ENCODE measurements around the gene PPM1F.
"Not testable (repeated sequence)": the region's sequence is repeated elsewhere in the genome, so short reads cannot be mapped to it uniquely, and the experiment has no call there.

PPM1F gene

DNA sequence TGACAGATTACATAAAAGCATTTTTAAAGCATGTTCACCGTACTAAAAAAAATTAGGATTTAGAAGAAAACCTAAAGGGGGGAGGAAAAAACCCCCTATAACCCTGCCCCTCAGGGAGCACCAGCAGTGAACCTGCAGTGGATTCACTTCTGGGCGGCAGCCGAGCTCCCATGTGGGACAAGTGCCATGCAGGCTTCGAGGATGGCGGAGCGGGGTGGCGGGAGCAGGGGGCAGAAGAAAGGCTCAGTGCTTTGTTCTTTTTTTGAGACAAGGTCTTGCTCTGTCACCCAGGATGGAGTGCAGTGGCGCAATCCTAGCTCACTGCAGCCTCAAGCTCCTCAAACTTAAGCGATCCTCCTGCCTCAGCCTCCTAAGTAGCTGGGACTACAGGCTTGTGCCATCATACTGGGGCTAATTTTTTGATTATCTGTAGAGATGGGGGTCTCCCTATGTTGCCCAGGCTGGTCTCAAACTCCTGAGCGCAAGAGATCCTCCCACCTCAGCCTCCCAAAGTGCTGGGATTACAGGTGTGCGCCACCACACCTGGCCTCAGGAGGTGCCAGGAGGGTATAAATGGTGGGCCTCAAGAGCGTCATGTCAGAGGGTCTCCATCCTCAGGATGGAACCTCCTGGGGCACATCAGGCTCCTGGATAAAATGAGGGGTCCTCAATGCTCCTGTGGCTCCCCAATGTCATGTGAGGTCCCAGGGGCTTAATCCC, 34.0 kb downstream of the PPM1F start:
- no peak for DNase-seq

DNA sequence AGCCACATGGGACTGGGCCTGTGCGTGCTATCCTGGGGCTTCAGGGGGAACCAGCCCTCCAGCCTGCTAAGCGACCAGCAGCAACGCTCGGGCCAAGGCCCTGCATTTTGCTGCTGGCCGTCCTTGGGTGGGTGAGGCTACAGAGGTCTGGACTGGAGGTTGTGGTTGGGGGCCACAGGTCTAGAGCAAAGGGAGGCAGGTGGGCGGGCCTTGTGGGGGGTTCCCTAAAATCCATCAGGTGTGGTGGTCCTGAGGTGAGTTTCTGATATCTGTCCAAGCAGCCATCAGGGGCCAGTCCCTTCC, 34.7 kb downstream of the PPM1F start:
- no peak for DNase-seq

DNA sequence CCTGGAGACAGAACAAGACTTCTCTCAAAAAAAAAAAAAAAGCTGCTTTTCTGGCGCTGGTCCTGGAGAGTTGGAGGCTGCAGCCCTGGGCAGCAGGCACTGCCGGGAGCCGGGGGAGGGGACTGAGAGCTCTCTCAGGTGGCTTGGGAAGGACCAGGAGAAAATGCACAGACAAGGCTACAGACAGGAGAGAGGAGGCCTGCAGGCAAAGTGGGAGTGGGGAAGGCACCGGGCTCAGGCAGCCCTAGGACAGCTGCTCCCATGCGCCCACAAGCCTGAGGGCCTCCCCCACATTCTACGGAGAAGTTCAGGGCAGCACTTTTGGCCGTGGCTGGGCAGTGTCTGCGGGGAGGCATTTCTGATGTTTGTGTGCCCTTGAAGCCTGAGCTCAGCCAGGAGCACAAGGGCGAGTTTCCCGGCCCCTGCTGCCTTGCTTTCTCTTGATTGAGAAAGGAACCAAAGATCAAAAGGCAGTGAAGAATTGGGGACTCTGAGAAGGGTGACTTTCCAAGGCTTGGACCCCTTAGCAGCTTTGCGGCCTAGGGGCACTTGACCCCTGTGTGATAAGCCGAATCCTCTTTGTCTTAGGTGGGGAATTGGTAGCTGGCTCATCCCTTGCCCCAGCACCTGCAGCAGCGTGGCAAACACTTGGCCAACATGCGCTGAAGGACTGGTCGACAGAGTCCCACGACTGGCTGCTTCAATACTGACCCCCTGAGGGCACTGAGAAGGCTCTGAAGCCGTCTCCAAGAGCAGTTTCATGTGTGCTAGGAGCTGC, 35.3 kb downstream of the PPM1F start:
- DNase-seq = no peak

DNA sequence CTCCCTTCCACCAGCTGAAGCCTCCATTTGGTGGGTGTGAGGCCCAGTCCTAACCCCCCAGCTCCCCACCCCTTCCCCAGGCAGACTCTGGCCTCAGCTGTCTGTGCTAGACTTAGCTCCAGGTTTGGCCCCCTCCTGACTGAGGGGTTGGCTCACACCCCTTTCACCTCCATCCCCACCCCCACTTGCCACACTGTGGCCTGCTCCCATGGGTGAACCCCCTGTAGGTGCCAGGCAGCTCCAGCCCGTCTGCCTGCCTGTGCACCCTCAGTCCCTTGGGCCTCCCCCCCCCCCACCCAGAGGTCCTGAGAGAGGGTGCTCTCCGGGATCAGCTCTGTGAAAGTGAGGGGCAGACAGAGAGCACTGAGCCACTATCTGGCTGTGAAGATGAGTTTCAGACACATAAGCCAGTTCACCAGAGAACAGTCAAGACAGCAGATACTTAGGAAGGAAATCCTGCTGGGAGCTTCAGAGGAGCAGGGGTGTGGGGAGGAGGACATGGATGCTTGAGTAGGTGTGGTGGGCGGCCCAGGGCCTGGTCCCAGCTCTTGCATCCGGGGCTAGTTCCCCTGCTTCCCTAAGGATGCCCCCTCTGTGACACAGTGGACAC, 36.2 kb downstream of the PPM1F start:
- DNase-seq = no peak

DNA sequence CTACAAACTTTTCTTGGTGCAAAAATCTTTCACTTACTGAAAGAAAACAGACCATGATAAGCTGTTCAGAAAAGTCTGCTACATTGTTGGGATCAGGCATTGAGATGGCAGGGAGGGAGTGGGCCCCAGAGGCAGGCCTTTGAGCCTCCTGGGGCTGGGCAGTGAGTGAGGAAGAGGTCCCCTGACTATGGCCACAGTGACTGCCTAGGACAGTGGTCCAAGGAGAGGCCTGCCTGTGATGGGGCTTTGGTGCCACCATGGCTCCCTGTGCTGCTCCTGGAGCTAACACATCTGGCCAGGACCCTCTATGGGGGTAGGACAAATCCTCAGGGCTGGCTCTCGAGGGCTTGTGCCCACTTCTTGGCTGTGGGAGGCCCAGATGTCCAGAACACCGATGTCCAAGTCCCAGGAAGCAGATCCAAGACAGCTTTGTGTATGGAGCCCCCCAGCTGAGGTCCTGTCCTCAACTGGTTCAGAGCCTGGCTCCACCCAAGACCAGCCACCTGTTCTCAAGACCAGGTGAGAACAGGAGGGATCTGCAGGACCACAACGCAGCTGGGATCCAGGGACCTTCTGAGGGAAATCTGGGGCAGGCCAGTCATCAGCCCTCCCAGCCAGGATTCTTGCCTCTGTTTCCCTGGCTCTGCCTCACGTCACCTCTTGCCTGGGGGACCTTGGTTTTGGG, 36.9 kb downstream of the PPM1F start:
- DNase-seq = no peak

DNA sequence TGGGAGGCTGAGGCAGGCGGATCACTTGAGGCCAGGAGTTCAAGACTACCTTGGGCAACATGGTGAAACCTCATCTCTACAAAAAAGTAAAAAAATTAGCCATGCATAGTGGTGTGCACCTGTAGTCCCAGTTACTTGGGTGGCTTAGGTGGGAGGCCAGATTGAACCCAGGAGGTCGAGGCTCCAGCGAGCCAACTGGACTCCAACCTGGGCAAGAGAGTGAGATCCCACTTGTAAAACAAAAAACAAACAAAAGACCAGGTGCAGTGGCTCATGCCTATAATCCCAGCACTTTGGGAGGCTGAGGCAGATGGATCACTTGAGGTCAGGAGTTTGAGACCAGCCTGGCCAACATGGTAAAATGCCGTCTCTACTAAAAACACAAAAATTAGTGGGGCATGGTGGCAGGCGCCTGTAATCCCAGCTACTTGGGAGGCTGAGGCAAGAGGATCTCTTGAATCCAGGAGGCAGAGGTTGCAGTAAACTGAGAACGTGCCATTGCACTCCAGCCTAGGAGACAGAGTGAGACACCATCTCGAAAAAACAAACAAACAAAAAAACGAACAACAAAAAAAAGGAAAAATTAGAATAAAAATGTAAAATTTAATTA, 38.5 kb downstream of the PPM1F start:
- not testable (repeated sequence) for DNase-seq

DNA sequence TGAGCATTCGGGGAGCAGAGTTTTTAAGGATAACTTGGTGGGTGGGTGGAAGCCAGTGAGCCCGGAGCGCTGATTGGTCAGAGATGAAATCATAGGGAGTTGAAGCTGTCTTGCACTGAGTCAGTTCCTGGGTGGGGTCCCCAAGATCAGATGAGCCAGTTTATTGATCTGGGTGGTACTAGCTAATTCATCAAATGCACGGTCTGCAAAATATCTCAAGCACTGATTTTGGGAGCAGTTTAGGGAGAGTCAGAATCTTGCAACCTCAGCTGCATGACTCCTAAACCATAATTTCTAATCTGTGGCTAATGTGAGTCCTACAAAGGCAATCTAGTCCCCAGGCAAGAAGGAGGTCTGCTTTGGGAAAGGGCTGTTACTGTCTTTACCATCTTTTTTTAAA, 42.3 kb downstream of the PPM1F start:
- not testable (repeated sequence) for DNase-seq

DNA sequence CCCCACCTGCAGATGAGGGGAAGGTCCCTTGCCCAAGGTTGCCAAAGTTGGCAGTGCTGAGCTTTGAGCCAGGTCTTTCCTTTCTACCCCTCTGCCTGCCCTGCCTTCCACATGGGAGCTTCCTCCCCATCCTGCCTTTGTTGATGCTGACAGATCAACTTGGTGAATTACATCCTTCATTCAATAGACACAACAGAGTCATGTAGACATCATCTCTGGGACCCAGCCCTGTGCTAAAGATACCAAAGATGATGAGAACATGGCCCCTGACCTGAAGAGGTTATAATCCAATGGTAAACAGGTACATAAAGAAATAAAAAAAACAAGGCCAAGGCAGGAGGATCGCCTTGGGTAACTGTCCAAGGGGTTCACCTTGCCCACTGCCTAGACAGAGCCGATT, 42.8 kb downstream of the PPM1F start:
- no peak for DNase-seq

DNA sequence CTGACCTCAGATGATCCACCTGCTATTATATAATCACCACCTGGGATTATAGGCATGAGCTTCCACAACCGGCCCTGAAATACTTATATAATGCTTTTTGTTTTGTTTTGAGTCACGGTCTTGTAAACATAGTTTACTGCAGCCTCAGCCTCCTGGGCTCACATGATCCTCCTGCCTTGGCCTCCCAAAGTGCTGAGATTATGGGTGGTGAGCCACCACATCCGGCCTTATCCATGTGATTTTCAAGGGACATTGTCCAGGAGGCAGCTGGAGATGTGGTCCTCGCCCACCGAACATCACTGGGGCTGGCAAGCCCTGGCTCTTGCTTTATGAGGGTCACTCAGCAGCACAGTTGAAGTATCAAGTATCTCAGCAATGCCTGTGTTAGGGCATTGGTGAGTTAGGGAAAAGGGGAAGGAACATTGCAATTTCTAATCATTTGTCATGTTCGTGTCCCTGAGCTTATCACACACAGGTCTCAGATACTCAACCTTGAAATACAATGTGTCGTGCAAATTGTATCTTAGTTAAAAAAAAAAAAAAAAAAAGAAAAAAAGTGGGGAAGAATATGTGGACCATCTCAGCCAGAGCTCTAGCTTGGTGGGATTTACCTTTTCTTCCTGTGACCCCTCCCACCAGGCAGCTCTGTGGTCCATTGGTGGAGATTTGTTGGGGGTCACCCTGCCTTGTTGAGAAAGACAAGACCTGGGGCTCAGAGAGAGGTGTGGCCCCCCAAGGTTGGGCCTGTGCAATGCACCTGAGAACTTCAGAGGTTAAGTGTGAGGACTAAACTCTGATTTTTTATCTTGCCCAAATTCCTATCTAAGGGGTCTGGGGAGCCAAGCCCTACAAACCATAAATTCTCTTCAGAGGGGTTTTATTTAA, 44.8 kb downstream of the PPM1F start:
- DNase-seq = no peak

DNA sequence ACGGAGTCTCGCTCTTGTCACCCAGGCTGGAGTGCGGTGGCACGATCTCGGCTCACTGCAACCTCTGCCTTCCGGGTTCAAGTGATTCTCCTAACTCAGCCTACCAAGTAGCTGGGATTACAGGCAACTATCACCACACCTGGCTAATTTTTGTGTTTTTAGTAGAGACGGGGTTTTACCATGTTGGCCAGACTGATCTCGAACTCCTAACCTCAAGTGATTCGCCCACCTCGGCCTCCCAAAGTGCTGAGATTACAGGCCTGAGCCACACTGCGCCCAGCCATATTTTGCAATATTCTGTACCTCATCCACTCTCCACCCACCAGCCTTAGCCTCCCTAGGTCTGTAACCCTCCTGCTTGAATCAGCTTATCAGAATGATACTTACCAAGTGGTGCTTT, 47.4 kb downstream of the PPM1F start:
- not testable (repeated sequence) for DNase-seq

DNA sequence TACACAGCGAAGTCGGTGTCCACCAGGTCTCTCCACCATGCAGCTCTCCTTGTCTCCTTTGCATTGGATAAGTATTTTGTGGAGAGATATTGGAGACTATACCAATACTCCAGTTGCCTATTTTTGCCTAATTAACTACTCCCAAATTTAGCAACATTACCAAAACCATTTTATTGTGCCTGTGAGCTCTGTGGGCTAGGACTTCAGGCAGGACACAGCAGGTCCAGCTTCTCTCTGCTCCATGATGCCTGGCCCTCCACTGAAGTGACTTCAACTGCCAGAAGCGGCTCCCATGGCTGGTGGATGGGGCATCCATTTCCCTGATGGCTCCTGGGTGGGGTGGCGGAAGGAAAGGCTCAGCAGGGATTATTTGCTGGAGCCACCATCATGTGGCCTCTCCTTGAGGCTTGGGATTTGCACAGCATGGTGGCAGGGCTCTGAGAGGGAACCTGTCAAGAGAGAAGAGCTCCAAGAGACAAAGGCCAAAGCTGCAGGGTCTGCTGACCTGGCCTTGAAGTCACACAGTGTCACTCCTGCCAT, 48.3 kb downstream of the PPM1F start:
- DNase-seq = no peak

DNA sequence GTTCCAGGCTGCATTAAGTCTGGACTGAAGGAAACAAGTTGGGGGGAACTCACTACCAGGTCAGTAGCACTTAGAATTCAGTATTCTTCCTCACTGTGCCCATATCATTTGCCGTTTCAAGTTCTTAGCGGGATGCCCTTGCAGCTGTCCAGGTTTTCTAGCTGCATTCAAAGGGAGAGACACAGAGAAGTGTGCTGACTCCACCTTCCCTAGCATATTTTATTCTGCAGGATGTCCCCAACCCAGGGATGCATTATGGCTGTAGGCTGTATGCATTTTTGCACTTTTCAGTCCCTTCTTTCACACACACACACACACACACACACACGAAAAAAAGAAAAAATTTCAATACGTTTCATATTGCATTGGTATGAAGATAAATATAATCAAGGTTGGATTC, 49.4 kb downstream of the PPM1F start:
- DNase-seq = no peak

DNA sequence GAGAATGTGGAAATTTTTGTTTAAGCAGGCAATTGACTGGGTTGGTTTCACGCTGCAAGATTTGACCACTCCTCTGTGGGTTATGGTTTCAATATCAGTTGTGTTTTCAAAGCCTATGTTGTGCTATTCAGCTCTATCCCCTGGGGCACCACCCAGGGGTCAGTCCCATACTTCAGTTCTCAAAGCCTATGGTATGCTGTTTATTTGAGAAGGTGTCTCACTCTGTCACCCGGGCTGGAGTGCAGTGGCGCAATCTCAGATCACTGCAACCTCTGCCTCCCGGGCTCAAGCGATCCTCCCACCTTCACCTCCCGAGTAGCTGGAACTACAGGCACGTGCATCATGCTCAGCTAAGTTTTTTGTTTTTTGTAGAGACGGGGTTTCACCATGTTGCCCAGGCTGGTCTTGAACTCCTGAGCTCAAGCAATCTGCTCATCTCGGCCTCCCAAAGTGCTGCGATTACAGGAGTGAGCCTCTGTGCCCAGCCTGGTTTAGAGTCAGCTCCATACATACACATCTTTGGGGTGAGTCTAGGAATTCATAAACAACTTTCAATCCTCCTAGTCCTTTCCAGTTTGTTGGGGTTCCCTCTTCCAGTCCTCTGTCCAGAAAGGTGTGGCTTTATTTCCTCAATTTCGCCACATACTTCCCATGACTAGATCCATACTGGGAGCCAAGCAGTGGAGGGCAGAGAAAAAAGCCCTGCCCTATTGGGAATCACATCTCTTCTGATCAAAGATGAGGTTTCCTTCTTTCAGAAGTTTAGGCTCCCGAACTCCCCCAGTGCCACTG, 50.2 kb downstream of the PPM1F start:
- DNase-seq = no peak

DNA sequence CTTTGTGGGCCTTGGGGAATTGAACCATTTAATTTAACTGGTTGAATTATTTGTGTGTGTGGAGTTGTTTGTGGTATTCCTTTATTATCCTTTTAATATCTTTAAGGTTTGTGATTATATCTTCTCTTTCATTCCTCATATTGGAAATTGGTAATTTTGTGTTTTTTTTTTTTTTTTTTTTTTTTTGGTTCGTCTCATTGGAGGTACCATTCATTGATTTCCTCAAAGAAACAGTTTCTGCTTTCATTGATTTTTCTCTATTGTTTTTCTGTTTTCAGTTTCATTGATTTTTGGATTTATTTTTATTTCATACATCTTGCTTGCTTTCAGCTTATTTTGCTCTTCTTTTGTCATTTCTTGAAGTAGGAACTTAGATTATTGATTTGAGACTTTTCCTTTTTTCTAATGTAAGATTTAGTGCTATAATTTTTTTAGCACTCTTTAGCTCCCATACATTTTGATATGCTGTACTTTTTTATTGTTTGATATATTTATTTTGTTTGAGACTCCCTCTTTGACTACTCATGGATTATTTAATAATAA, 54.2 kb downstream of the PPM1F start:
- DNase-seq = no peak

DNA sequence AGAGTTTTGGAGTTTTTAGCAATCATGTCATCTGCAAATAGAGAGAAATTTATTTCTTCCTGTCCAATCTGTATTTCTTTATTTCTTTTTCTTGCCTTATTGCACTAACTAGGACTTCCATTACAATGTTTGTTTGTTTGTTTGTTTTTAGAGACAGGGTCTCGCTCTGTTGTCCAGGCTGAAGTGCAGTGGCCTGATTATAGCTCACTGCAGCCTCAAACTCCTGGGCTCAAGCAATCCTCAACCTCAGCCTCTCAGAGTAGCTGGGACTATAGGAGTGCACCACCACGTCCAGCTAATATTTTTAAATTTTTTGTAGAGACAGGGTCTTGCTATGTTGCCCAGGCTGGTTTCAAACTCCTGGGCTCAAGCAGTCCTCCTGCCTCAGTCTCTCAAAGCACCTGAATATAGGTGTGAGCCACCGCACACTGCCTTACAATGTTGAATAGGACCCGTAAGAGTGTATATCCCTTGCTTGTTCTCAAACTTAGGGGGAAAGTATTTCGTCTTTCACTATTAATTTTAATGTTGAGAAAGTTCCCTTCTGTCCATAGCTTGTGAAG, 55.6 kb downstream of the PPM1F start:
- DNase-seq = no peak

DNA sequence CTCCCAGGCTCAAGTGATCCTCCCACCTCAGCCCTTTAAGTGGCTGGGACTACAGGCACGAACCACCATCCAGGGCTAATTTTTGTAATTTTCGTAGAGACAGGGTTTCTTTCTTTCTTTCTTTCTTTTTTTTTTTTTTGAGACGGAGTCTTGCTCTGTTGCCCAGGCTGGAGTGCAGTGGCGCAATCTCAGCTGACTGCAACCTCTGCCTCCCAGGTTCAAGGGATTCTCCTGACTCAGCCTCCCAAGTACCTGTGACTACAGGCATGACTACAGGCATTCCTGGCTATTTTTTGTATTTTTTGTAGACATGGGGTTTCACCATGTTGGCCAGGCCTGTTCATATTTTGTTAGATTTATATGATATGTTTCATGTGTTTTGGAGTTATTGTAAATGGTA, 56.4 kb downstream of the PPM1F start:
- not testable (repeated sequence) for DNase-seq

DNA sequence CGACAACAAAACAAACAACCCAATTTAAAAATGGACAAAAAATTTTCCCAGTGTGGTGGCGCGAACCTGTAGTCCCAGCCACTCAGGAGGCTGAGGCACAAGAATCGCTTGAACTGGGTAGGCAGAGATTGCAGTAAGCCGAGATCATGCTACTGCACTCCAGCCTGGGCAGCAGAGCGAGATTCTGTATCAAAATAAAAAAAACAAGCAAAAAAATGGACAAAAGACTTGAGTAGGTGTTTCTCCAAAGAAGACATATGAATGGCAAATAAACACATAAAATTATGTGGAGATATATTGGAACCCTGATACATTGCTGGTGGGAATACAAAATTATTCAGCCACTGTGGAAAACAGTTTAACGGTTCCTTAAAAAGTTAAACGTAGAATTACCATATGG, 57.8 kb downstream of the PPM1F start:
- DNase-seq = no peak

DNA sequence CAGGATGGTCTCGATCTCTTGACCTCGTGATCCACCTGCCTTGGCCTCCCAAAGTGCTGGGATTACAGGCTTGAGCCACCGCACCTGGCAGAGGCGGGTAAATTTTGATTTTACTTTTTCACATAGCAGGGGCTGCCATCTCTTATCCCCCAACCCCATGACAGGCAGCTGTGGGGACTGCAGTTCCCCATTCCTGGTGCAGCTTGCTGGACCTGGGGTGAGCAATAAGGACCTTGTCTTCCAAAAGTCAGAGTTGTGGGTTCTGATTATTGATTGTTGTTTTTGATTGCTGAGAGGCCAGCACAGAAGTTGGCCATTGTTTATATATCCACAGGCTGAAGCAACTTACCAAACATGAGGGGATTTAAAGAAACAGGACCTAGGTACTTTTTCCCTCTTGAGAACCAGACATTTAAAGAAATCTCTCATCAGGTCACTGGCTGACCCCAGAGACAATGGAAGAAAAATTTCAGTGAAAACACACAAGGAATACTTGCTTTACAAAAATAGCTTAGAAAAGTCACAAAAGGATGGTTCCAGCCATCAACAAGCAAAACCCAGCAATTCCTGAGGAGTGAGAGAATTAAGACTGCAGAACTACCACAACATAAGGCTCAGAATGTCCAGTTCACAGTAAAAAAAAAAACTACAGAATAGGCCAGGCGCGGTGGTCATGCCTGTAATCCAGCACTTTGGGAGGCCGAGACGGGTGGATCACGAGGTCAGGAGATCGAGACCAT, 63.2 kb downstream of the PPM1F start:
- no peak for DNase-seq

DNA sequence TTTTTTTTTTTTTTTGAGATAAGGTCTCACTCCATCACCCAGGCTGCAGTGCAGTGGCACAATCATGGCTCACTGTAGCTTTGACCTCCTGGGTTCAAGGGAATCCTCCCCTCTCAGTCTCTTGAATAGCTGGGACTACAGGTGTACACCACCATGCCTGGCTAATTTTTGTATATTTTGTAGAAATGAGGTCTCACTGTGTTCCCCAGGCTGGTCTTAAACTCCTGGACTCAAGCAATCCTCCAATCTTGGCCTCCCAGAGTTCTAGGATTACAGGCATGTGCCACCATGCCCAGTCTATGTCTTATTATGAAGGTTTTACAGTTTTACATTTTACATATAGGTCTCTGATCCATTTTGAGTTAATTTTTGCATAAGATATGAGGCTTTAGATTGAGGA, 64.8 kb downstream of the PPM1F start:
- DNase-seq = no peak

DNA sequence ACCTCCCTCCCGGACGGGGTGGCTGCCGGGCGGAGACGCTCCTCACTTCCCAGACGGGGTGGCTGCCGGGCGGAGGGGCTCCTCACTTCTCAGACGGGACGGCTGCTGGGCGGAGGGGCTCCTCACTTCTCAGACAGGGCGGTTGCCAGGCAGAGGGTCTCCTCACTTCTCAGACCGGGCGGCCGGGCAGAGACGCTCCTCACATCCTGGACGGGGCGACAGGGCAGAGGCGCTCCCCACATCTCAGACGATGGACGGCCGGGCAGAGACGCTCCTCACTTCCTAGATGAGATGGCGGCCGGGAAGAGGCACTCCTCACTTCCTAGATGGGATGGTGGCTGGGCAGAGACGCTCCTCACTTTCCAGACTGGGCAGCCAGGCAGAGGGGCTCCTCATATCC, 68.7 kb downstream of the PPM1F start:
- not testable (repeated sequence) for DNase-seq
